IMR-90 (cell line): ENCODE results near the gene RRP1B.

ENCODE experiments used
- BHLHE40 ChIP-seq: fragments of 150-350 bp; IDR thresholded peaks from 2 replicates; pipeline ENCODE4 v1.6.1; 2016; ENCODE audit warnings: mild to moderate bottlenecking, low read depth, low read length
- CEBPB ChIP-seq: IDR thresholded peaks from 2 replicates; pipeline ENCODE4 v1.6.1; 2012; ENCODE audit warnings: low read depth, low read length, improper control_type of control experiment
- CTCF ChIP-seq: conservative IDR thresholded peaks from 2 replicates; pipeline ENCODE4 v1.5.1; 2012; ENCODE audit warnings: mild to moderate bottlenecking, low read depth, low read length, improper control_type of control experiment
- FOS ChIP-seq: fragments of 150-350 bp; IDR thresholded peaks from 2 replicates; pipeline ENCODE4 v1.6.1; 2016; ENCODE audit warnings: low read depth, low read length
- MAFK ChIP-seq: IDR thresholded peaks from 2 replicates; pipeline ENCODE4 v1.6.1; 2012; ENCODE audit warnings: low read depth, low read length, improper control_type of control experiment
- MAZ ChIP-seq: IDR thresholded peaks from 2 replicates; pipeline ENCODE4 v1.6.1; 2012; ENCODE audit warnings: low read depth, mild to moderate bottlenecking, low read length, improper control_type of control experiment, moderate library complexity, borderline replicate concordance
- MXI1 ChIP-seq: IDR thresholded peaks from 2 replicates; pipeline ENCODE4 v1.6.1; 2012; ENCODE audit warnings: low read depth, mild to moderate bottlenecking, low read length, moderate library complexity, borderline replicate concordance
- NFE2L2 ChIP-seq: fragments of 150-350 bp; IDR thresholded peaks from 2 replicates; pipeline ENCODE4 v1.6.1; 2016; ENCODE audit warnings: low read depth, mild to moderate bottlenecking, low read length
- POLR2A ChIP-seq: IDR thresholded peaks from 2 replicates; pipeline ENCODE4 v1.6.1; 2012; ENCODE audit warnings: mild to moderate bottlenecking, low read depth, low read length
- RAD21 ChIP-seq: IDR thresholded peaks from 2 replicates; pipeline ENCODE4 v1.6.1; 2012; ENCODE audit warnings: low read length, improper control_type of control experiment
- RCOR1 ChIP-seq: IDR thresholded peaks from 2 replicates; pipeline ENCODE4 v1.6.1; 2012; ENCODE audit warnings: mild to moderate bottlenecking, low read length, improper control_type of control experiment; ENCODE audit not compliant: insufficient replicate concordance
- RFX5 ChIP-seq: IDR thresholded peaks from 2 replicates; pipeline ENCODE4 v1.8.0; 2012; ENCODE audit warnings: low read depth, mild to moderate bottlenecking, low read length, moderate library complexity
- SMC3 ChIP-seq: fragments of 150-350 bp; IDR thresholded peaks from 2 replicates; pipeline ENCODE4 v1.6.1; 2016; ENCODE audit warnings: low read depth, mild to moderate bottlenecking, antibody characterized with exemption, low read length, moderate library complexity
- USF2 ChIP-seq: fragments of 150-350 bp; IDR thresholded peaks from 2 replicates; pipeline ENCODE4 v1.6.1; 2017; ENCODE audit warnings: mild to moderate bottlenecking, antibody characterized with exemption, low read length, low read depth

- no peak for TF ChIP-seq RAD21
- no peak for TF ChIP-seq CTCF
- TF ChIP-seq POLR2A = no peak
- no peak for TF ChIP-seq SMC3
- TF ChIP-seq USF2 = no peak
- TF ChIP-seq RFX5 = no peak
- TF ChIP-seq MAZ = no peak
- TF ChIP-seq MXI1 = no peak
- TF ChIP-seq NFE2L2 = no peak
- TF ChIP-seq FOS = no peak
- TF ChIP-seq BHLHE40 = no peak
- TF ChIP-seq RCOR1 = no peak
- no peak for TF ChIP-seq CEBPB
- TF ChIP-seq MAFK = no peak
Measured at GRCh38 chr21:43712268-43712942, 53.0 kb downstream of the RRP1B start.
